ENCODE results near the gene EEF2K. TPM values are rescaled to one million over a fixed set of nuclear protein-coding genes. Genes with fewer than 3 reads are reported as not detected.

The EEF2K gene
- total and polyA plus RNA-seq, 2 of the 13 experiments (the other 11 are each of a cell fraction or from before 2014, with no cell fraction given) = 22.0 to 23.8 TPM

DNA sequence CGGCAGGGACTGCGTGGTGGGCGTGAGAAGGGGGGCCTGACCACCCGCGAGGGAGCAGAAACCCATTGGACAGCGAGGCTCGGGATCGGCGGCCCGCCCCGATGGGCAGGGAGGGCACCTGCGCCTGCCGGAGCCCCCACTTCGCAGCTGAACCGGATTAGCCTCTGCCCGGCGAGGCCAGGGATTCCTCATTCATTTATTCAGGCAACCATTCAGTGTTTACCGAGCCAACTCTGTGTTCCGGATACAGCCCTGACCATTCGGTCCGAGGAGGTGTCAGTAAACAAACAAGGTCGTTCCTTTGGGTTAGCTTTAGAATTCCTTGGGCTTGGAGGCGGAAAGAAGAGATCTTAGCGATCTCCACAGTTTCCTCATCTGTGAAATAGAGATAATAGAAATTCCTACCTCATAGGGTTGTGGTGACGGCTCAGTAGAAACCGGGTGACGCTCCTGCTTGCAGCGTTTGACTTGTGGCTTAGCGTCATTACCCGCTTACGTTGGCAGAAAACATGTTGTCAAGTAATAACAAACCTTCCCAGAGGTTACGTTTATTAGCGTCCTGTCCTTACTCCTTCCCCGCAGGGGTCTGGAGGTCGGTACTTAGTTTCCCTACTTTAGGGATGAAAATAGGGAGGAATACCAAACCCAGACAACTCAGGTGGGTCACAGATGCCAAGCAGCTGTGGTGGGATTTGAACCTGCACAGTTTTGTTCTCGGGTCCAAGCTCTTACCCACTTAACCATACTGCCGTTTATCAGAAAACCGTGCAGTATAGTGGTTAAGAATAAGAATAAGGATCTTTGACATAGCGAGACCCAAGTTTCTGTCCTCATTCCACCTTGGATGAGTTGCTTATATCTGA lies 92.0 kb downstream of the EEF2K start (continued):
- TF ChIP-seq, protein P1, sequence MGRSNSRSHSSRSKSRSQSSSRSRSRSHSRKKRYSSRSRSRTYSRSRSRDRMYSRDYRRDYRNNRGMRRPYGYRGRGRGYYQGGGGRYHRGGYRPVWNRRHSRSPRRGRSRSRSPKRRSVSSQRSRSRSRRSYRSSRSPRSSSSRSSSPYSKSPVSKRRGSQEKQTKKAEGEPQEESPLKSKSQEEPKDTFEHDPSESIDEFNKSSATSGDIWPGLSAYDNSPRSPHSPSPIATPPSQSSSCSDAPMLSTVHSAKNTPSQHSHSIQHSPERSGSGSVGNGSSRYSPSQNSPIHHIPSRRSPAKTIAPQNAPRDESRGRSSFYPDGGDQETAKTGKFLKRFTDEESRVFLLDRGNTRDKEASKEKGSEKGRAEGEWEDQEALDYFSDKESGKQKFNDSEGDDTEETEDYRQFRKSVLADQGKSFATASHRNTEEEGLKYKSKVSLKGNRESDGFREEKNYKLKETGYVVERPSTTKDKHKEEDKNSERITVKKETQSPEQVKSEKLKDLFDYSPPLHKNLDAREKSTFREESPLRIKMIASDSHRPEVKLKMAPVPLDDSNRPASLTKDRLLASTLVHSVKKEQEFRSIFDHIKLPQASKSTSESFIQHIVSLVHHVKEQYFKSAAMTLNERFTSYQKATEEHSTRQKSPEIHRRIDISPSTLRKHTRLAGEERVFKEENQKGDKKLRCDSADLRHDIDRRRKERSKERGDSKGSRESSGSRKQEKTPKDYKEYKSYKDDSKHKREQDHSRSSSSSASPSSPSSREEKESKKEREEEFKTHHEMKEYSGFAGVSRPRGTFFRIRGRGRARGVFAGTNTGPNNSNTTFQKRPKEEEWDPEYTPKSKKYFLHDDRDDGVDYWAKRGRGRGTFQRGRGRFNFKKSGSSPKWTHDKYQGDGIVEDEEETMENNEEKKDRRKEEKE (IDR thresholded peaks at IDR 0.05) = no peak
- no peak; the same call in 1 of the 2 replicates for TF ChIP-seq KDM5A (IDR thresholded peaks at IDR 0.05; ENCODE audit: borderline replicate concordance, low read length)
- TF ChIP-seq MAZ (IDR thresholded peaks at IDR 0.05; ENCODE audit: borderline replicate concordance, low read depth, low read length) = no peak
- TF ChIP-seq MAZ (CRISPR knock-in tag; IDR thresholded peaks at IDR 0.05; ENCODE audit: low read depth) = no peak
- 0 out of 2 replicates have a peak, but pooled peaks have one; percentile 63 for TF ChIP-seq TP53 (CRISPR knock-in tag; conservative IDR thresholded peaks at IDR 0.05)
- no peak for TF ChIP-seq ZNF207 (IDR thresholded peaks at IDR 0.05; ENCODE audit: borderline replicate concordance)
- TF ChIP-seq, protein P2, sequence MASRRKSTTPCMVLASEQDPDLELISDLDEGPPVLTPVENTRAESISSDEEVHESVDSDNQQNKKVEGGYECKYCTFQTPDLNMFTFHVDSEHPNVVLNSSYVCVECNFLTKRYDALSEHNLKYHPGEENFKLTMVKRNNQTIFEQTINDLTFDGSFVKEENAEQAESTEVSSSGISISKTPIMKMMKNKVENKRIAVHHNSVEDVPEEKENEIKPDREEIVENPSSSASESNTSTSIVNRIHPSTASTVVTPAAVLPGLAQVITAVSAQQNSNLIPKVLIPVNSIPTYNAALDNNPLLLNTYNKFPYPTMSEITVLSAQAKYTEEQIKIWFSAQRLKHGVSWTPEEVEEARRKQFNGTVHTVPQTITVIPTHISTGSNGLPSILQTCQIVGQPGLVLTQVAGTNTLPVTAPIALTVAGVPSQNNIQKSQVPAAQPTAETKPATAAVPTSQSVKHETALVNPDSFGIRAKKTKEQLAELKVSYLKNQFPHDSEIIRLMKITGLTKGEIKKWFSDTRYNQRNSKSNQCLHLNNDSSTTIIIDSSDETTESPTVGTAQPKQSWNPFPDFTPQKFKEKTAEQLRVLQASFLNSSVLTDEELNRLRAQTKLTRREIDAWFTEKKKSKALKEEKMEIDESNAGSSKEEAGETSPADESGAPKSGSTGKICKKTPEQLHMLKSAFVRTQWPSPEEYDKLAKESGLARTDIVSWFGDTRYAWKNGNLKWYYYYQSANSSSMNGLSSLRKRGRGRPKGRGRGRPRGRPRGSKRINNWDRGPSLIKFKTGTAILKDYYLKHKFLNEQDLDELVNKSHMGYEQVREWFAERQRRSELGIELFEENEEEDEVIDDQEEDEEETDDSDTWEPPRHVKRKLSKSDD (CRISPR knock-in tag; IDR thresholded peaks at IDR 0.05; ENCODE audit: low read depth) = no peak; the same call in 1 of the 2 replicates
- TF ChIP-seq MAFF (IDR thresholded peaks at IDR 0.05; ENCODE audit: low read depth, low read length) = peak; percentile 68
- TF ChIP-seq BRCA1 (CRISPR knock-in tag; IDR thresholded peaks at IDR 0.05) = peak; percentile 74; the same call in 1 of the 2 replicates
- no peak for TF ChIP-seq ZFP36L2 (CRISPR knock-in tag; IDR thresholded peaks at IDR 0.05)
- no peak; the same call in 1 of the 2 replicates for TF ChIP-seq KDM3A (CRISPR knock-in tag; IDR thresholded peaks at IDR 0.05; ENCODE audit: low read depth)
- 0 out of 2 replicates have a peak, but pooled peaks have one; percentile 24 for TF ChIP-seq RFX5 (IDR thresholded peaks at IDR 0.05; ENCODE audit: low read depth, low read length)
- TF ChIP-seq POLR2G (IDR thresholded peaks at IDR 0.05; ENCODE audit: low read depth, low read length) = peak; percentile 91; the same call in 1 of the 2 replicates
- TF ChIP-seq, protein P3, sequence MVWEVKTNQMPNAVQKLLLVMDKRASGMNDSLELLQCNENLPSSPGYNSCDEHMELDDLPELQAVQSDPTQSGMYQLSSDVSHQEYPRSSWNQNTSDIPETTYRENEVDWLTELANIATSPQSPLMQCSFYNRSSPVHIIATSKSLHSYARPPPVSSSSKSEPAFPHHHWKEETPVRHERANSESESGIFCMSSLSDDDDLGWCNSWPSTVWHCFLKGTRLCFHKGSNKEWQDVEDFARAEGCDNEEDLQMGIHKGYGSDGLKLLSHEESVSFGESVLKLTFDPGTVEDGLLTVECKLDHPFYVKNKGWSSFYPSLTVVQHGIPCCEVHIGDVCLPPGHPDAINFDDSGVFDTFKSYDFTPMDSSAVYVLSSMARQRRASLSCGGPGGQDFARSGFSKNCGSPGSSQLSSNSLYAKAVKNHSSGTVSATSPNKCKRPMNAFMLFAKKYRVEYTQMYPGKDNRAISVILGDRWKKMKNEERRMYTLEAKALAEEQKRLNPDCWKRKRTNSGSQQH (CRISPR knock-in tag; IDR thresholded peaks at IDR 0.05; ENCODE audit: low read depth) = no peak; the same call in 1 of the 2 replicates
- TF ChIP-seq HIVEP1 (CRISPR knock-in tag; IDR thresholded peaks at IDR 0.05) = no peak
- TF ChIP-seq ELF3 (CRISPR knock-in tag; IDR thresholded peaks at IDR 0.05) = no peak; the same call in 1 of the 2 replicates
- TF ChIP-seq, protein P4, sequence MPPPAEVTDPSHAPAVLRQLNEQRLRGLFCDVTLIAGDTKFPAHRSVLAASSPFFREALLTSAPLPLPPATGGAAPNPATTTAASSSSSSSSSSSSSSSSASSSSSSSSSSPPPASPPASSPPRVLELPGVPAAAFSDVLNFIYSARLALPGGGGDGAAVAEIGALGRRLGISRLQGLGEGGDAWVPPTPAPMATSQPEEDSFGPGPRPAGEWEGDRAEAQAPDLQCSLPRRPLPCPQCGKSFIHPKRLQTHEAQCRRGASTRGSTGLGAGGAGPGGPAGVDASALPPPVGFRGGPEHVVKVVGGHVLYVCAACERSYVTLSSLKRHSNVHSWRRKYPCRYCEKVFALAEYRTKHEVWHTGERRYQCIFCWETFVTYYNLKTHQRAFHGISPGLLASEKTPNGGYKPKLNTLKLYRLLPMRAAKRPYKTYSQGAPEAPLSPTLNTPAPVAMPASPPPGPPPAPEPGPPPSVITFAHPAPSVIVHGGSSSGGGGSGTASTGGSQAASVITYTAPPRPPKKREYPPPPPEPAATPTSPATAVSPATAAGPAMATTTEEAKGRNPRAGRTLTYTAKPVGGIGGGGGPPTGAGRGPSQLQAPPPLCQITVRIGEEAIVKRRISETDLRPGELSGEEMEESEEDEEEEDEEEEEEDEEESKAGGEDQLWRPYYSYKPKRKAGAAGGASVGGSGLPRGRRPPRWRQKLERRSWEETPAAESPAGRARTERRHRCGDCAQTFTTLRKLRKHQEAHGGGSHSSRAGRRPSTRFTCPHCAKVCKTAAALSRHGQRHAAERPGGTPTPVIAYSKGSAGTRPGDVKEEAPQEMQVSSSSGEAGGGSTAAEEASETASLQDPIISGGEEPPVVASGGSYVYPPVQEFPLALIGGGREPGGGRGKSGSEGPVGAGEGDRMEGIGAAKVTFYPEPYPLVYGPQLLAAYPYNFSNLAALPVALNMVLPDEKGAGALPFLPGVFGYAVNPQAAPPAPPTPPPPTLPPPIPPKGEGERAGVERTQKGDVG (CRISPR knock-in tag; IDR thresholded peaks at IDR 0.05; ENCODE audit: borderline replicate concordance) = no peak
- no peak for TF ChIP-seq AGO1 (IDR thresholded peaks at IDR 0.05; ENCODE audit: low read depth, low read length, poor library complexity, severe bottlenecking)
- no peak for TF ChIP-seq NFKBIZ (CRISPR knock-in tag; IDR thresholded peaks at IDR 0.05)

All from HepG2 (cell line).